Measurements from ENCODE around the gene PRICKLE1. TPM values are rescaled to one million over a fixed set of nuclear protein-coding genes. Genes with fewer than 3 reads are reported as not detected.

Gene PRICKLE1
- total and polyA plus RNA-seq, 2 experiments from 2014 or later = 16.5 to 25.9 TPM

DNA sequence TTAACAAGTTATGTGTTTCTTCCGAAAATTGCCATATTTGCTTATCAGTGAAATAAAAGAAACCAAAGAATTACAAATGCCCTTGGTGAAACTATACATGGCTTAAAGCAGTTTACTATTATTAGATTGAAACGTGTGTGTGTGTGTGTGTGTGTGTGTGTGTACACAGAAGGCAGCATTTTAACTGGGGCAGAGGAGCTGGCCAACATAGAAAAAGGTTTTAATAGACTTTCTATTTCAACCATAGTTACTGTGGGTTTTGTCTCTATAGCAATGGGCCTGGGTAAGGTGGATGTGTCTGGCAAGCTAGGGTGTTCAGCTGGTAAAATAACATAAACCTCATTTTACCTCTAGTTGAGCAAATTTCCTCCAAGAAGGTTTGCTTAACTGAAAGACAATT lies 6.5 kb downstream of the PRICKLE1 start:
- peak overlapping the region; percentile 83 for H3K4me2 ChIP-seq
- WGBS (ENCODE audit: low lambda C conversion rate, missing lambda C conversion rate) = 60% methylated on average over 2 of the region's 2 CpGs
- H3K9me3 ChIP-seq (ENCODE audit: low read depth) = no peaks in the 10 kb centered on the region
- H3K36me3 ChIP-seq (replicated peaks; ENCODE audit: insufficient read depth, low read depth) = no peaks in the 10 kb centered on the region
- H3K79me2 ChIP-seq = peaks cover 93% of the 10 kb centered on the region
- H3K27me3 ChIP-seq = no peaks in the 10 kb centered on the region
- peaks cover 25% of the 10 kb centered on the region for H3K4me1 ChIP-seq (ENCODE audit: insufficient read depth)
- TF ChIP-seq, protein P1, sequence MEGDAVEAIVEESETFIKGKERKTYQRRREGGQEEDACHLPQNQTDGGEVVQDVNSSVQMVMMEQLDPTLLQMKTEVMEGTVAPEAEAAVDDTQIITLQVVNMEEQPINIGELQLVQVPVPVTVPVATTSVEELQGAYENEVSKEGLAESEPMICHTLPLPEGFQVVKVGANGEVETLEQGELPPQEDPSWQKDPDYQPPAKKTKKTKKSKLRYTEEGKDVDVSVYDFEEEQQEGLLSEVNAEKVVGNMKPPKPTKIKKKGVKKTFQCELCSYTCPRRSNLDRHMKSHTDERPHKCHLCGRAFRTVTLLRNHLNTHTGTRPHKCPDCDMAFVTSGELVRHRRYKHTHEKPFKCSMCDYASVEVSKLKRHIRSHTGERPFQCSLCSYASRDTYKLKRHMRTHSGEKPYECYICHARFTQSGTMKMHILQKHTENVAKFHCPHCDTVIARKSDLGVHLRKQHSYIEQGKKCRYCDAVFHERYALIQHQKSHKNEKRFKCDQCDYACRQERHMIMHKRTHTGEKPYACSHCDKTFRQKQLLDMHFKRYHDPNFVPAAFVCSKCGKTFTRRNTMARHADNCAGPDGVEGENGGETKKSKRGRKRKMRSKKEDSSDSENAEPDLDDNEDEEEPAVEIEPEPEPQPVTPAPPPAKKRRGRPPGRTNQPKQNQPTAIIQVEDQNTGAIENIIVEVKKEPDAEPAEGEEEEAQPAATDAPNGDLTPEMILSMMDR (IDR thresholded peaks at IDR 0.05; ENCODE audit: poor library complexity) = no peak
- no peak for TF ChIP-seq EZH2phosphoT487 (IDR thresholded peaks at IDR 0.05; ENCODE audit: low read depth, severe bottlenecking, unreplicated experiment)
- TF ChIP-seq EZH2 (IDR thresholded peaks at IDR 0.05; ENCODE audit: borderline replicate concordance) = no peak
- DNase-seq (ENCODE audit: low spot score) = no peak
- no peak overlapping the region for H3K4me3 ChIP-seq
- H3K9me2 ChIP-seq (replicated peaks; ENCODE audit: insufficient read depth) = no peaks in the 10 kb centered on the region
- peak overlapping the region; percentile 61 for H3K27ac ChIP-seq
- H4K20me1 ChIP-seq (ENCODE audit: insufficient read depth, poor library complexity, severe bottlenecking) = no peaks in the 10 kb centered on the region
- H2AFZ ChIP-seq = no peak overlapping the region

DNA sequence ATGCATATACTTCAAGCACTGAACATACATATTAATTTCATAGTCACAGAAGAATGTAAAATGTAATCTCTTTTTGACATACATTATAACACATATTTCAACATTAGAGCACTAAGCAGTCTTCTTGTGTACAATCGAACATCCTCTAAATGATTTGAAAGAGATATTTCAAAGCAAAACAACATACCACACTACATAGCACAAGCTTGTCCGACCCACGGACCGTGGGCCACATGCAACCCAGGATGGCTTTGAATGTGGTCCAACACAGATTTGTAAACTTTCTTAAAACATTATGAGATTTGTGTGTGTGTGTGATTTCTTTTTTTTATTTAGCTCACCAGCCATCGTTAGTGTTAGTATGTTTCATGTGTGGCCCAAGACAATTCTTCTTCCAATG lies 7.0 kb downstream of the PRICKLE1 start:
- H3K4me2 ChIP-seq = peak overlapping the region; percentile 83
- TF ChIP-seq, protein P1 (IDR thresholded peaks at IDR 0.05; ENCODE audit: poor library complexity) = no peak
- no peaks in the 10 kb centered on the region for H4K20me1 ChIP-seq (ENCODE audit: insufficient read depth, poor library complexity, severe bottlenecking)
- peaks cover 25% of the 10 kb centered on the region for H3K4me1 ChIP-seq (ENCODE audit: insufficient read depth)
- no peak overlapping the region for H2AFZ ChIP-seq
- no peaks in the 10 kb centered on the region for H3K36me3 ChIP-seq (replicated peaks; ENCODE audit: insufficient read depth, low read depth)
- WGBS (ENCODE audit: low lambda C conversion rate, missing lambda C conversion rate) = 58% methylated on average over 5 of the region's 5 CpGs
- no peaks in the 10 kb centered on the region for H3K9me2 ChIP-seq (replicated peaks; ENCODE audit: insufficient read depth)
- no peak overlapping the region for H3K4me3 ChIP-seq
- peaks cover 94% of the 10 kb centered on the region for H3K79me2 ChIP-seq
- DNase-seq (ENCODE audit: low spot score) = no peak
- H3K27ac ChIP-seq = peak overlapping the region; percentile 61
- H3K9me3 ChIP-seq (ENCODE audit: low read depth) = no peaks in the 10 kb centered on the region
- H3K27me3 ChIP-seq = no peaks in the 10 kb centered on the region

DNA sequence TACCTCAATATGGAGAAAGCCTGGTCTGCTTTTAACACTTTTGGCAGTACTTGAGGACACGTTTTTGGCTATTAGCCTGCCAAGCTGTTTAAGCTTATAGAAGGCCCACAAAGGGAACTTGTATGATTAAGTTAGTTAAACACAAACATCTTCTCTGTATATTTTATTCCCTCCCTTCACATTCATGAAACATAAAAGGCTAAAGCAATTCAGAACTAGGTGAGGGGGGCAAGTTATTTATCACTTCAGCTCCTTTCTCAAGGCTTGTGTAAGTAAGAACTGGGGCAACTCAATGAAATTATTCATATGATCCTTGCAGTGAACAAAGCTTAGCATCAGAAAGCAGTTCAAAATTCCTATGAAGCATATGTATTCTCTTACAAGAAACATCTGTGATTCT lies 7.5 kb downstream of the PRICKLE1 start:
- Histone ChIP-seq H4K20me1 (ENCODE audit: insufficient read depth, poor library complexity, severe bottlenecking) (no peaks in the 10 kb centered on the region), H3K4me1 (ENCODE audit: insufficient read depth) (peaks cover 25% of the 10 kb centered on the region), H3K4me2 (peak overlapping the region; percentile 83), H3K4me3 (no peak overlapping the region), H3K79me2 (peaks cover 94% of the 10 kb centered on the region), H3K27ac (peak overlapping the region; percentile 61), H3K9me2 (replicated peaks; ENCODE audit: insufficient read depth) (no peaks in the 10 kb centered on the region), H3K27me3 (no peaks in the 10 kb centered on the region), H3K9me3 (ENCODE audit: low read depth) (no peaks in the 10 kb centered on the region), H2AFZ (no peak overlapping the region), H3K36me3 (replicated peaks; ENCODE audit: insufficient read depth, low read depth) (no peaks in the 10 kb centered on the region)
- DNase-seq (ENCODE audit: low spot score) = no peak
- 33% methylated on average over 1 of the region's 1 CpG for WGBS (ENCODE audit: low lambda C conversion rate, missing lambda C conversion rate)
- TF ChIP-seq EZH2phosphoT487 (IDR thresholded peaks at IDR 0.05; ENCODE audit: low read depth, severe bottlenecking, unreplicated experiment) (no peak), EZH2 (IDR thresholded peaks at IDR 0.05; ENCODE audit: borderline replicate concordance) (no peak)
- TF ChIP-seq, protein P1 (IDR thresholded peaks at IDR 0.05; ENCODE audit: poor library complexity) = no peak

DNA sequence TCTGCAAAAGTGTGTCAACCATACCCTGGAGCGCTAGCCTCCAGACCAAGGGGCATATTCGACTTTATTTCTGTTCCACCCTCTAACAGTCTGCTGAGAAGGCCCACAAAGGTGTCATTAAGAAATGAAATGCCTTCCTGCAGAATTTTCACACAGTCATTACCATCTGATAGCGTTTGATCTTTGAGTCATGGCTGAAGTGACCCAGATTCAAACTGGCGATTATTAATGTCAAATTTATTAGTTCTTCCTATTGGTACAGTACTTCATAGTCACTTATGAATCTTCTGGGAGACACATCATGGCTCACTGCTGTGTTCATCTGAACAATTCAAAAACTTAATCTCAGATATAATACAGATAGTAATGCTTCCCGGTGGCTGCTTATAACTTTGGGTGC lies 13.2 kb downstream of the PRICKLE1 start:
- no peak overlapping the region for H3K4me3 ChIP-seq
- no peaks in the 10 kb centered on the region for H3K9me3 ChIP-seq (ENCODE audit: low read depth)
- H3K4me1 ChIP-seq (ENCODE audit: insufficient read depth) = peaks cover 21% of the 10 kb centered on the region
- no peaks in the 10 kb centered on the region for H4K20me1 ChIP-seq (ENCODE audit: insufficient read depth, poor library complexity, severe bottlenecking)
- WGBS (ENCODE audit: low lambda C conversion rate, missing lambda C conversion rate) = 68% methylated on average over 5 of the region's 5 CpGs
- no peak overlapping the region for H2AFZ ChIP-seq
- H3K79me2 ChIP-seq = peaks cover 97% of the 10 kb centered on the region
- no peaks in the 10 kb centered on the region for H3K27me3 ChIP-seq
- no peak for DNase-seq (ENCODE audit: low spot score)
- no peak for TF ChIP-seq EZH2phosphoT487 (IDR thresholded peaks at IDR 0.05; ENCODE audit: low read depth, severe bottlenecking, unreplicated experiment)
- no peak for TF ChIP-seq EZH2 (IDR thresholded peaks at IDR 0.05; ENCODE audit: borderline replicate concordance)
- TF ChIP-seq, protein P1 (IDR thresholded peaks at IDR 0.05; ENCODE audit: poor library complexity) = no peak
- no peaks in the 10 kb centered on the region for H3K36me3 ChIP-seq (replicated peaks; ENCODE audit: insufficient read depth, low read depth)
- peak overlapping the region; percentile 42 for H3K4me2 ChIP-seq
- no peaks in the 10 kb centered on the region for H3K9me2 ChIP-seq (replicated peaks; ENCODE audit: insufficient read depth)
- peak overlapping the region; percentile 48 for H3K27ac ChIP-seq

Measured in hepatocyte (in vitro differentiated cells).